GM21576 (cell line): ENCODE data around the gene ADAM8.

Experiments
- ATAC-seq: cut with Tn5 transposase; IDR thresholded peaks from one replicate; pipeline ENCODE4 v1.9.1; 2021; ENCODE audit warnings: mild to moderate bottlenecking, moderate library complexity; ENCODE audit not compliant: unreplicated experiment

Gene ADAM8

GRCh38 chr10:133252223-133252552 is 24.5 kb downstream of the ADAM8 start:
- ATAC-seq: no peak

DNA sequence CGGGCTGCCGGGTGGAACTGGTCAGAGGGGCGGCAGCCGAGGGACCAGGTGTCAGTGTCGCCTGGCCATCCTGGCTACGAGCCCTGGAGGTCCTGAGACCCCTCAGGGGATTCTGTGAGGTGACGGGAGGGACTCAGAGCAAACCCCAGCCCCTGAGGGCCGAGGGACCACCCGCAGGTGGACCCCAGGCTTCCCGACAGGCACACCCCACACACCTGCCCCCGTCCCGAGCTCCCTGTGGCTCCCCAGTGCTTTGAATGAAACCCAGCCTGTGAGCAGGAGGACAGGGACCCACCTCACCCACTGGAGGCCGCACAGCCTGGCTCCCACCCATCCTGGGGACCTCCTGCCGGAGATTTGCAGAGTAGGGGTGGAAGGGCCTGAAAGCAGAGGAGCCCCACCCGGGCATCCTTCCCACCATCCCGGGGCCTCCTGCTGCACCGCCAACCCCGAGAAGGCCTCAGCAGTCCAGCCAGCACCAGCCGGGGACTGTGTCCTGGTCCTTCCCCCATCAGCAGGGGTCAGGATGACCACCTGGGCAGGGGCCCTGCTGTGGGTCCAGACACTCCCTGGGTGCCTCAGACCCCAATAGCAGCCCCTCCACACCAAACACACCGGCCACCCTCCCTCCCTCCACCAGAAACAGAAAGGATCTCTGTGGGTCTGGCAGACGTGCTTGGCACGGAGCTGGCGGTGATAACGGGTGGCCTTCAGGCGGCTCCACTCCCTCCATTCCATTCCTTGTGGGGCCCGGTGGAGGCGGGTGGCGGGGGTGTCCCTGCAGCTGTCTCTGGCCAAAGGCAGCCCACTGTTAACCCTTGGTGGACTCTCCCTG is 25.1 kb downstream of the ADAM8 start:
- no peak for ATAC-seq

GRCh38 chr10:133249975-133250754 is 26.5 kb downstream of the ADAM8 start:
- no peak for ATAC-seq

GRCh38 chr10:133249094-133249780 is 27.4 kb downstream of the ADAM8 start:
- no peak for ATAC-seq

DNA sequence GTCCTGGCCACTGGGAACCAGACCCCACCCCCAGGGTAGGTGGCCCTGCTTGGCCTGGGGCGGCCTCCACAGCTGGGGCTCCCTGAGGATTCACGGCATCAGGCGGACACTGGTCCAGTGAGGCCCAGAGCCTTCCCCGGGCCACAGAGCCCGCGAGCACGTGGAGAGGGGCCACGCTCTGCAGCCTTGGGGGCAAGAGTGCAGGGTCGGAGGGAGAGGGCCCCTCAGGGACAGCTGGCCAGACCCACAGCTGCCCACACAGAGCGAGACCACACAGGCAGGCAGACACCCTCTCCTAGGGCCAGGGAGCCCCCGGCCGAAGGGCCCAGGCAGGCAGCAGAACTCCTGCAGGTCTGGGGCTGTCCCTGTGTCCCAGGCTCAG is 28.3 kb downstream of the ADAM8 start:
- ATAC-seq: no peak

DNA sequence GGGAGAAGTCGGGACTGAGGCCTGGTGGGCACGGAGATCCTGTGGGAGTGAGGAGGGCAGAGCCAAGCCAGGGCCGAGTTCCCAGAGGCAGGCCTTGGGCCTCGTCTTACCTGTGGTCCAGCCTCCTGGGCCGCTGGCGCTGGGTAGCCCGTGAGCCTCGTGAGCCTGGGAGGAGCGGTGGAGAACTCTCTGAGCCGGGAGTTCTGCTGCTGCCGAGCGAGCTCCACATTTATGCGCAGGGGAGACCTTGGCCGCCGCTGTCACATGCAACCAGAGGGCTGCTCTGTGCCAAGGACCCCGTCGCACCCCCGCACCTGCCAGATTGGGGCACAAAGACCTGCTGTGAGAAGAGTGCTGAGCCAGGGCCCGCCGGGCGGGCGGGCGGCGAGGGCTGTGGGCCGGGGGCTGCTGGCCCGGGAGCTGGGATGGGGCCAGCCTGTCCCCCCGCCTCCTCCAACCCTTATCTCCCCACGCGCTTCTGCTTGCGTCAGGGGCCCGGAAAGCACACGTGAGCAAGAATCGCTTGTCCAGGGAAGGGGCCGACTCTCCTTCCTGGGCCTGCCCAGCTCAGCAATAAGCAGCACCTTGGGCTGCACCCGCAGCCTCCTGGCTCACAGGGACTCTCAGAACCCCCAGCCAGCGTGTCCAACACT is 28.9 kb downstream of the ADAM8 start:
- ATAC-seq: no peak

GRCh38 chr10:133246236-133246626 is 30.4 kb downstream of the ADAM8 start:
- ATAC-seq: no peak

- ATAC-seq: no peak
These were observed 31.0 kb downstream of the ADAM8 start for GRCh38 chr10:133245439-133246235.

DNA sequence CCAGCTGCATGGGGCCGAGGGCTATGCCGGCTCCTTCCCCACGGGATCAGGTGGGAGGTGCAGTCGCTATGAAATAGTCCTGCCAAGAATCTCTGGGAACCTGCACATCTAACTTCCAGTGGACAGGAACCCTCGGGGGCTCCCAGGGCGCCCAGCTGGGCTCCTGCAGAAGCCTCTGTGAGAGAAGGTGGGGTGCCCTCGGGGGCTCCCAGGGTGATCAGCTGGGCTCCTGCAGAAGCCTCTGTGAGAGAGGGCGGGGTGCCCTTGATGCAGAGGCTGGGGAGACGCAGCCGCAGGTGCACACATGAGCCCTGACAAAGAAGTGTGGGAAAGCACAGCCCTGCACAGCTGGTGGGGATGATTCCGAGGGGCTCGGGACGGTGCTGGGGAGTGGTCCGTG is 33.1 kb downstream of the ADAM8 start:
- no peak for ATAC-seq

DNA sequence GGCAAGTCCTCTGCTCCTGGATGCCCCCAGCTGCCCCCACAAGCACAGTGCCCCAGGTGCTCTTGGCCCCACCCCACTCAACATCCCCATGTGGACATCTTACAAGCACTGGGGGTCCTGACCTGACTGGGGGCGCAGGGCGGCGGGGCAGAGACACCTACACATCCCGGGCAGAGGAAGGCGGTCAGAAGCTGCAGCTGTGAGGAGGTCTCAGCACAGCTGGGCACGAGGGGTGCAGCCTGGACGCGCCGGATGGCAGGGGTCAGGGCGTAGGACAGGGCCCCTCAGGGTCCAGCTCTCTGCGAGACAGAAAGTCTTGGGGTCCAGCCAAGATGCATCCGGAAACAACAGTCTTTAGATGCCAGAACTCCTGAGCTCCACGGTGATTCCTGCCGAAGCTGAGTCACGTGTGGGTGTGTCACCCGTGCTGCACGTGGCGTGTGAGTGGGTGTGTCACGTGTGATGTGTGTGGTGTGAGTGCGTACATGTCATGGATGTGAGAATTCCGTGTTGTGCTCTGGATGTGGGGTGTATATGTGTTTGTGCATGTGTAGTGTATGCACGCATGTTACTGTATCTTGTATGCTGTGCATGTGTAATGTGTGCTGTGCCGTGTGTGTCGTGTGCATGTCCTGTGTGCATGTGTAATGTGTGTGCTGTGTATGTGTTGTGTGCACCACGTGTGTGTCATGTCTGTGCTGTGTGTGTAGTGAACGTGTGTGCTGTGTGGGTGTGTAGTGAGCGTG is 33.9 kb downstream of the ADAM8 start:
- ATAC-seq: no peak

GRCh38 chr10:133241501-133242205 is 35.0 kb downstream of the ADAM8 start:
- ATAC-seq: peak; percentile 60

- ATAC-seq: no peak
These were observed 36.7 kb downstream of the ADAM8 start for GRCh38 chr10:133239990-133240389.

- no peak for ATAC-seq
These were observed 38.2 kb downstream of the ADAM8 start for GRCh38 chr10:133238466-133238804.

GRCh38 chr10:133237588-133238465 is 38.8 kb downstream of the ADAM8 start, which contains the start of gene VENTX:
TSS of gene VENTX (plus strand) at chr10:133237855. CDS start at chr10:133237915, 60 bp downstream.
- ATAC-seq: no peak

- ATAC-seq: no peak
These were observed 39.5 kb downstream of the ADAM8 start for GRCh38 chr10:133237241-133237587.

- ATAC-seq: no peak
These were observed 40.0 kb downstream of the ADAM8 start for GRCh38 chr10:133236401-133237240.

DNA sequence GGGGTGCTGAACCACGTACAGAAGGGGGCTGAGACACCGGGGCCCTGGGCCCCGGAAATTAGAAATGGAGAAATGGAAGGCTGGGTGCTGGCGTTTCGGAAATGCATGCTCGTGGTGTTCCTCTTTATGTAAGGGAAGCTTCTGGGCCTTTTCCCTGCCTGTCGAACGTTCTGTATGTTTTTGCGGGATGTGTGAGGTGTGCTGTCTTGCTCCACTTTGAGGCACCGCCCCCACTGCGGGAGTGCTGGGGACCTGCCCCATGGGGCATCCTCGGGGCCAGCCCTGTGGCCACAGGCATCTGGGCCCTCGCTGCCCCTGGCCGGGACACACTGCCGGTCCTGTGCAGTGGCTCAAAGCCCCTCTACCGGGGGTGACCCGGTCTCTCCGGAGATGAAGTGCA is 40.7 kb downstream of the ADAM8 start:
- ATAC-seq: no peak
